HG02610 (cell line): Measurements from ENCODE around the gene BTBD7.

Experiments
- ATAC-seq: cut with Tn5 transposase; IDR thresholded peaks from one replicate; pipeline ENCODE4 v1.9.1; 2021; ENCODE audit warnings: mild to moderate bottlenecking, moderate library complexity; ENCODE audit not compliant: unreplicated experiment

BTBD7 gene

GRCh38 chr14:93331002-93331727, 1.7 kb downstream of the BTBD7 start:
- no peak for ATAC-seq

DNA sequence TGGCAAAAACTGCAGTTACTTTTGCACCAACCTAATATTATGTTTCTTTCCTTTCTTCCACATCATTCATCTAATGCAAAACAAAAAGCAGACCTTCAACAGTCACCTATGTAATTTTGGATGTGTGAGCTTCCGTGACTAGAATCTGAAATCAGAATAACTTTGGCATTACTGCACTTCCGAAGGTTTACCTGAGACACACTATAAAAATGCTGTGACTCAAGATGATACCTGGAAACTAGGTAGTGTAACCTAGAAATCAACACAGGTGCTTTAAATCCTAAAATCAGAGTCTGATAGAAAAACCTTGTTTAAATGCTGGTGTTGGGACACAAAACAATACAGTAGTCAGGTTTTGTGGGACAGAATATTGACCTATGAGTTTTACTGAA, 2.2 kb downstream of the BTBD7 start:
- ATAC-seq, result no peak

DNA sequence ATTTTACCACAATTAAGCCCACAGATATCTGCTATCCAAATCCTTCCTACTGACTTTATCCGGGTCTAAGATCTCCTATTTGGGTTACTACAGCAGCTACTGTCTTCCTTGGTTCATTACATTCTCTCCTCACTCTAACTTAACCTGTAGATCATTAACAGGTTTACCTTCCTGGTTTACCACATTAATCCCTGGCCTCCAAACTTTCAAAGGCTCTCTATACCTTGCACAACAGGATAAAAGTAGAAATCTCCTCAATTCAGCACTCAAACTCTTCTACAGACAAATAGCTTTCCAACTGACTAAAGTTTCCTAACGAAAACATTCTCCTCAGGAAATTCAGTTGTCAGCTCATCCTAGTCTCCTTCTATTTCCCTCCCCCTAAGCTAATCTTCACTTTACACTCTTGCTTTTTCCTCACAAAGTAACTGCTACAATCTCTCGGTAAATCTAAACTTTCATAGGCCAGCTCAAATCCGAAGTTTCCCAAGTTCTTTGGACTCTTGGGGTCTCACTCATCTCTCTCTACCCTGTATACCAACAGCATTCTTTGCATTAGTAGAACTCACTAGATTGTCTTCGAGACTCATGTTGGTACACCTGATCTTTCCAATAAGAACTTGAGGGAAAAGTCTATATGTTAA, 2.7 kb downstream of the BTBD7 start:
- no peak for ATAC-seq

- no peak for ATAC-seq
These were observed 4.3 kb downstream of the BTBD7 start for GRCh38 chr14:93328546-93328945.

- ATAC-seq, result no peak
These were observed 6.6 kb downstream of the BTBD7 start for GRCh38 chr14:93326196-93326595.

GRCh38 chr14:93323600-93324174, 9.1 kb downstream of the BTBD7 start:
- no peak for ATAC-seq

GRCh38 chr14:93322929-93323599, 9.8 kb downstream of the BTBD7 start:
- no peak for ATAC-seq

DNA sequence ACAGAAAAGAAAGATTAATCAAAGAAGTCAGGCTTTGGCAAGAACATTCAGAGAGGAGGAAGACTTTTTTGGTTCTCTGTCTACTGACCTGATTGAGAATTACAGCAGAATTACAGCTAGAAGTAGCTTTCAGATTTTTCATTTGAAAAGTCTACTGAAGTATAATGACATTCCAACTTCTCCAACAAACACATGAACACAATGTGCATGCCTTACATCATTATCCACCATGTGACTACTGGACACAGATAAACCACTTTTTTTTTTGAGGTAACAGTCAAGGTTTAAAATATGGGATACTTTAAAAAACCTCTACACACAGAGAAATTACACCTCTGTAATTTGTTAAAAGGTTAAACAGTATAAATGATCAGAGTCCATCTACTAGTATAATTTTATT, 12.3 kb downstream of the BTBD7 start:
- no peak for ATAC-seq

- no peak for ATAC-seq
These were observed 12.9 kb downstream of the BTBD7 start for GRCh38 chr14:93319958-93320357.

- no peak for ATAC-seq
These were observed 13.3 kb downstream of the BTBD7 start for GRCh38 chr14:93319494-93319893.

DNA sequence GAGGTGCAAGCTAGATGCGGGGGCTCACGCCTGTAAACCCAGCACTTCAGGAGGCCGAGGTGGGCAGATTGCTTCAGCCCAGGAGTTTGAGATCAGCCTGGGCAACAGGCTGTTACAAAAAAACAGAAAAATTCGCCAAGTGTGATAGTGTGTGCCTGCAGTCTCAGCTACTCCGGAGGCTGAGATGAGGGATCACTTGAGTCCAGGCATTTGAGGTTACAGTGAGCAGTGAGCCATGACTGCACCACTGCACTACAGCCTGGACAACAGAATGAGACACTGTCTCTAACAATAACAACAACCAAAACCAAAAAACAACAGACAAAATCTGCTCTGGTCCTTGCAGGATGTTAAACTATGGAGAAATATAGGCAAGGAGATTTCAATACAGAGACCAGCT, 13.9 kb downstream of the BTBD7 start:
- no peak for ATAC-seq

DNA sequence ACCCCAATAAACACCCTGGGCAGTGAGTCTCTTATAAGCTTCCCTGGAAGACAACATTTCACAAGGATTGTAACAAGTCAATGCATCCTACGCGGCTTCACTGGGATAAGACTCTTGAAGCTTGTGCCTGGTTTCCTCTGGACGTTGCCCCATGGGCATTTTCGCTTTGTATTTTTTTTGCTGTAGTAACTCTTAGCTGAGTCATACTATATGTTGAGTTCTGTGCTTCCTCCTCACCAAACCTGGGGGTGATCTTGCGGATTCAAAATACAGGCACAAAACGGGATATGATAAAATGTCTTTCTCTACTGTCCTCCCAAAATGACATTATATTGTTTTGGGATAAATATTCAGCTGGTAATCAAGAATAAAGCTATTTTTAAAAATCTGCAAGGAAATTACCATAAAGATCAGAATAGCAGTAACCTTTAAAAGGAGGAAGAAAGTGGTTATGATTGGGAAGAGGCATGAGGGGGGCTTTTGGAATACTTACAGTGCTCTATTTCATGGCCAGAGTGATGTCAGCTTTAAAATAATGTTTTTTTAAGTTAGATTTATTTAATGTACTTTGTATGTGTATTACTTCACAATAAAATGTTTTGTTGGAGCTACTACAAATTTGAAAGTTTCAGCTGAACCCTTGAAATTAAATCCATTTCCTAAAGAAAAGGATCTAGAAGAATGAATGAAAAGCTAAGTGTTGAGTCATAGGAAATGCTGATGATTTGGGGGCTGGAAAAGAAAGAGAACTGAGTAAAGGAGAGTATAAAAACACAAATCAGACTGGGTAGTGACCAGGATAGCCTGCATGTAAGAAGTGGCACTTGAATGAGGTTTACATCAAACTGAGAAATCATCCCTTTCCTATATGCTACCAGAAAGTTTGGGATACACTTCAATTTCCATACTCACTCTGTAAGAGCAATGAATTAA, 14.7 kb downstream of the BTBD7 start:
- no peak for ATAC-seq

DNA sequence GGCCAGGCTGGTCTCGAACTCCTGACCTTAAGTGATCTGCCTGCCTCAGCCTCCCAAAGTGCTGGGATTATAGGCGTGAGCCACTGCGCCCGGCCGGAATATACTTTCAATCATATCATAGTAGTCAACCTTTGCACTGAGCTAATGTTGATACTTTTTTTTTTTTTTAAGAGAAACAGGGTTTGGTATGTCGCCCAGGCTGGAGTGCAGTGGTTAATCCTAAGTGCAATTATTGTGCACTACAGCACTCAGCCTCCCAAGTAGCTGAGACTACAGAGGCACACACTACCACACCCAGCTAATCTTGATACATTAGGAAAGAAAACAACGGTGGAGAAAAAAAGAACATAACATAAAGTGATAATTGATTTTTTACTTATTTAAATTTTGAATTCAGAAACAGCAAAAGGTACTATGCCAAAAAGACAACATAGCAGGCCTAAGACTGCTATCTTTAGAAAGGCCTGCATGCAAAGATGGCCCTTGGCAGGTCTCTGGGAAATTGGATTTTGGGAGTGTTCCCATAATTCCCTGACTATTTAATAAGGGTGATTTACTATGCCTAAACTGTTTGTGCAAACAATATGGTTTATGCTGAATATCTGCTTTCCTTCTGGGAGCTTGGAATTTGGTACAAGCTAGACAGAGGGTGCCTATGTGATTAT, 15.5 kb downstream of the BTBD7 start:
- ATAC-seq, result no peak

GRCh38 chr14:93316716-93317115, 16.1 kb downstream of the BTBD7 start:
- no peak for ATAC-seq

GRCh38 chr14:93315575-93315974, 17.3 kb downstream of the BTBD7 start:
- ATAC-seq, result no peak

GRCh38 chr14:93311082-93311481, 21.8 kb downstream of the BTBD7 start:
- ATAC-seq, result no peak

DNA sequence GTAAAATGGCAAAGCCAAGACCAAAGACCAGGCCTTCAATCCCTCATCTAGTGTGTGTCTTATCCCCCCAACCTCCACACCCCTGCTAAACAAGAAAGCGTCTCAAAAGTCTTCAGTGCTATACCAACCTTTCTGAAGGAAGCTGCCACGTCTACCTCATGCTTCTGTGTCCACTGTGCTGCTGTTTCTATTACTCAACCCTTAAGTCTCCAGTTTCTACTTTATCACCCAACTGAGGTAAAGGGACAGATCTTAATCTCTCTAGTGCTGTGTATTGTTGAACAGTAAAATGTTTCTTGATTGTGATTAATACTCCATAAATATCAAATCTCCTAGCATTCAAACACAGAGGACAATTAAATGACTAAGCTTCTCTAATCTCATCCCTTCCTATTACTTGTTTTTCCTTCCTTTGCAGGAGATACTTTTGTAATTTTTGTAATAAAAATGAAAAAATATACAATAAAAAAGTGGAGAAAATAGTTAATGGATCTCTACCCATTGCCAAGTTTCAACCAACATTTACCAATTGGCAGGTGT, 23.3 kb downstream of the BTBD7 start:
- ATAC-seq, result no peak

GRCh38 chr14:93308686-93309345, 24.0 kb downstream of the BTBD7 start:
- ATAC-seq, result no peak

DNA sequence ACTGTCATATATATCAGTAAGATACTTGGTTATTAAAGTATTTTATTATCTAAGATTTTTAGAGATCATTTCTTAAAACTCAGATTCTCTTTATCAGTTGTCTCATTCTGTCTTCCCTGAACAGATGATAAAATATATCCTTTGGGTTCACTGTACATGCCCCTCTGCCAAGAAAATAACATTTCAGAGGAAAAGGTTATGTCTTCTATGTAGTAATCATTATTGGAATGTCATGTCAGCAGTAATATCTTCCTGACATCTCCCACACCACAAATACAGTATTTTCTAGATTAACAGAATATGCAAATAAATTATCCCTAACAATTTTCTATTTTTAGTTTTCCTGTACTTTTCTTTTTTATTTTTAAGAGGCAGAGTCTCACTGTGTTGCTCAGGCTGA, 26.0 kb downstream of the BTBD7 start:
- no peak for ATAC-seq
